Activated T-helper 1 cell treated with Interleukin-2 at 50 U/mL for 16 hours (primary cell): Measurements from ENCODE around the gene KLHL24.
"Not testable (repeated sequence)": the region's sequence is repeated elsewhere in the genome, so short reads cannot be mapped to it uniquely, and the experiment has no call there.

Experiments
- DNase-seq: peaks from one replicate; pipeline ENCODE4 v3.0.0-alpha.2; 2020; ENCODE audit warnings: low read depth

Gene KLHL24, protein sequence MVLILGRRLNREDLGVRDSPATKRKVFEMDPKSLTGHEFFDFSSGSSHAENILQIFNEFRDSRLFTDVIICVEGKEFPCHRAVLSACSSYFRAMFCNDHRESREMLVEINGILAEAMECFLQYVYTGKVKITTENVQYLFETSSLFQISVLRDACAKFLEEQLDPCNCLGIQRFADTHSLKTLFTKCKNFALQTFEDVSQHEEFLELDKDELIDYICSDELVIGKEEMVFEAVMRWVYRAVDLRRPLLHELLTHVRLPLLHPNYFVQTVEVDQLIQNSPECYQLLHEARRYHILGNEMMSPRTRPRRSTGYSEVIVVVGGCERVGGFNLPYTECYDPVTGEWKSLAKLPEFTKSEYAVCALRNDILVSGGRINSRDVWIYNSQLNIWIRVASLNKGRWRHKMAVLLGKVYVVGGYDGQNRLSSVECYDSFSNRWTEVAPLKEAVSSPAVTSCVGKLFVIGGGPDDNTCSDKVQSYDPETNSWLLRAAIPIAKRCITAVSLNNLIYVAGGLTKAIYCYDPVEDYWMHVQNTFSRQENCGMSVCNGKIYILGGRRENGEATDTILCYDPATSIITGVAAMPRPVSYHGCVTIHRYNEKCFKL

DNA sequence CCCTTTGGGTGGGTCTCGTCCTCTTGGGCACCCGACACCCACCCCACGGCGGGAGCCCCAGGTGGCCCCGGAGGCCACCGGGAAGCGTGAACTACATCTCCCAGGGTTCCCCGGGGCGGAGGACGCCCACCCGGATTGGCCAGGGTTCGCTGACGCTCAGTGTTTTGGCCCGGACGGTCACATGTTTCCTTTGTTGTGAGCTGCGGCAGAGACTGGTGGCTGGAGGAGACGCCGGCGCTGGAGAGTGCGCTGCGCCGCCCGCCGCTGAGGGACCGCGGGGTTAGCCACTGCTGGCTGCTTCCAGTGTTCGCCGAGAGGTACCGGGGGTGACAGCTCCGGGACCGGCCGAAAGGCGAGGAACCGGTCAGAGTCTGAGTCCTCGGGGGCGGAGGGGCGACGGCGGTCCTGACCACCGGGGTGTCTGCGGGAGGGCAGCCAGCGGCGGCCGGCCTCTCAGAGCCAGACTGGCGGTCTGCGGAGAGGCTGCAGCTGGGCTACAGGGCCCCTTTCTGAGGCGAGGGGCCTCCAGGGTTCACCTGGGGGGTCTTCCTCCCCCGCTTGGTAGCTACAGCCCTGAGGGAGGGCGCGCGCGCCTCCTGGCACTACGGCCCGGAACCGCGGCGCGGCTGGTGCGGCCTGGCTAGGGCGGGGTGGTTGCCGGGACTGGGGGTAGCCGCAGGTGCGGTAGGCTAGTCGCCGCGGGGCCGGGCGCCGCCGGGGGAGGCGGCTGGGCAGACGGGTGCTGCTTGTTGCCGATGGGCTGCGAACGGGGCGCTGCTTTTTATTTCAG is at the start of gene KLHL24:
KLHL24 (plus strand) TSS at position 193 of the 790 bp plus-strand sequence. CDS start 14,734 bp downstream, outside the sequence.
- DNase-seq: peak; percentile 84

DNA sequence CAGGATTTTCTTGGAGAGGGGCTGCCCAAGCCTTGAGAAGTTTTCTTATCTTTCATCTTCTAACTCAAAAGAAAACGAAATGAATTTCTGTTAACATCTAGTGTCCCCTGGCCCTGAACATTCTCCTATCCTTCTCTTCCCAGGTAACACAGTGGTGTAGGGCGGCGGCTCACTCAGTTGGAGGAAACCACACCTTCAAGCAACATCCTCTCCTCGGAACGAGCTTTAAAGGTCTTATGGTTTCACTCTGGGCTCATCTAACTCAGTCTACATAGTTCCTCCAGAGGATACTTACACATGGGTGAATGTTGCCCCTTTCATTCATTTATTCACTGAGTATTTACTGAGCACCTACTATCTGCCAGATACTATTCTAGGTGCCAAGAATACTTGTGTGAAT is 48.9 kb upstream of the KLHL24 start:
- peak; percentile 3 for DNase-seq

DNA sequence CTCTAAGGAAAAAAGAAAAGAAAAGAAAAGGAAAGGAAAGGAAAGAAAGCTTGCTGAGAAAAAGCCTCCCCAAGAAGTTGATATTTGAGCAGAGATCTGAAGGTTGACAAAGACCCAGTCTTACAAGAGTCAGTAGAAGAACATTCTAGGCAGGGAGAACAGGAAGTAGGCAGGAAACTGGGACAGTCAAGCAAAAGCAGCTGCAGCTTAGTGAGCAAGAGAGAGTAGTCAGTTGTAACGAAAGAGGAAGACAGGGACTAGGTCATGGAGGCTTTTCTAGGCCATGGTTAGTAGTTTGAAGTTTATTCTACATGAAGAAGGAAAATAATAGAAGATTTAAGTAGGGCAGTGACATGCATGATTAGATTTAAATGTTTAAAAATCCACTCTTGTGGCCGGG is 48.1 kb upstream of the KLHL24 start:
- DNase-seq: no peak

DNA sequence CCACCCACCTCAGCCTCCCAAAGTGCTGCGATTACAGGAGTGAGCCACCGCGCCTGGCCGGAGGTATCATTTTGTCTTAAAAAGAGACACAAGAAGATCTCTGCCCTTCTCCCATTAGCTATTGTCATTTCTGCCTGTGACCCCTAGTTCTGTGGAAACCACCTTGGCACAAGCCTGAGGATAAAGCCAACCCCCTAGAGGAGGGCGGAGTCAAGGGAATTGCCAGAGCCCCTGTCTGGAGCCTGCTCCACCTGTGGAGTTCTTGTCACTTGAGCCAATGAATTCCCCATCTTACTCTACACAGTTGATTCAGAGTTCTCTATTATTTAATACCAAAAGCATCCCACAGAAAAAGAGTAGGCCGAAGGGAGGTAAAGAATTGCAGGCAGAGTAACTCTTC is 45.0 kb upstream of the KLHL24 start:
- DNase-seq: no peak

DNA sequence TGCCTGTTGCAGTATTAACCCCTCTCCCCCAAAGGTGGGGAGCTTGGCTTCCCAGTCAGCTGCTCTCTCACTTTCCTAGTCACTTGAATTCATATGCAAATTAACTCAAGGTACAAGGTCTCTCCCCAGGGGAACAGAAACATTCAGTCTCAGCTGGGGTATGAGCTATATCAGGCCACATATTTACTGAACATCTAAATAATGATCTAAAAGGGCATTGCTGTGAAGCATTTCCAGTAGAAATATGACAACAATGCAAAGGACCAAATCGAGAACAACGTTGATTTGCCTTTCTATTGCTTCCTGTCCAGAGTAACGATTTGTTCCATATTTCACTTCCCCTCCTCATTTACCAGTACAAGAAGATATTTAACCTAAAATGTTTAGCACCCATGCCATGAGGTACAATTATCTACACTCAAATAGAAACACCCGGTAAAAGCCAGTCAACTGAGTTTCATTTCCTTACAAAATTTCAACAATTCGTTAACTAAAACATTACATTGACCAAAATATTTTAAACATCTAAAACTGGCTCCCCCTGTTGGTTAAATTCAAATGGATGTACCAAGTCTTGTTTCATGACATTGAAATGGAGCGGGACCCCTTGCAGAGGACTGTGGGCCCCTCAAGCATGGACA is 43.4 kb upstream of the KLHL24 start:
- DNase-seq: no peak

DNA sequence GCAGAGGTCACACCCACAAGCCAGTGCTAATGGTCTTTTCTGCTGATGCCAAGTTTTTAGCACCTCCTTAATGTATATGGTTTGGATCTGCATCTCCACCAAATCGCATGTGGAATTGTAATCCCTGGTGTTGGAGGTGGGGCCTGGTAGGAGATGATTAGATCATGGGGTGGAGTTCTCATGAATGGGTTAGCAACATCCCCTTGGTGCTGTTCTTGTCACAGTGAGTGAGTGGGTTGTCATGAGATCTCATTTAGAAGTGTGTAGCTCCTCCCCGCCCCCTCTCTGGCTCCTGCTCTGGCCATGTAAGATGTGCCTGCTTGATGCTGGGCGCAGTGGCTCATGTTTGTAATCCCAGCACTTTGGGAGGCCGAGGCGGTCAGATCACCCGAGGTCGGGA is 42.6 kb upstream of the KLHL24 start:
- no peak for DNase-seq

DNA sequence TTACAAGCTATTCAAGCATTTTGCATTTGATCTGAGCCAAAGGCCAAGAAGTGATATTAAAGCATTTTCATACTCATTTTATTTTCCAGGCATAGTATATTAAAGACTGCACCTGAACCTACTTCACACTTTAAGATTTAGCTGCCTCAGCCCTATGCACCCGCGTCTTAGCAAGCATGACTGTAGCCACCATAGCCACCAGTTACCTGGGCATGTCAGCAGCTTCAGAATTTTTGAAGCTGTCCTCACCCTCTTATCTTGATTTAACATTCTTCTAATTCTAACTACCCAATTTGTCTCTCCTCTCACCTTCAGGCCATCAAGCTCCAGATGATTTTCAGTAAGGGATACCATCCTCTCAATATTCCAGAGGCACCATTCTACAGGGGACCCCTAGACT is 40.8 kb upstream of the KLHL24 start:
- no peak for DNase-seq

DNA sequence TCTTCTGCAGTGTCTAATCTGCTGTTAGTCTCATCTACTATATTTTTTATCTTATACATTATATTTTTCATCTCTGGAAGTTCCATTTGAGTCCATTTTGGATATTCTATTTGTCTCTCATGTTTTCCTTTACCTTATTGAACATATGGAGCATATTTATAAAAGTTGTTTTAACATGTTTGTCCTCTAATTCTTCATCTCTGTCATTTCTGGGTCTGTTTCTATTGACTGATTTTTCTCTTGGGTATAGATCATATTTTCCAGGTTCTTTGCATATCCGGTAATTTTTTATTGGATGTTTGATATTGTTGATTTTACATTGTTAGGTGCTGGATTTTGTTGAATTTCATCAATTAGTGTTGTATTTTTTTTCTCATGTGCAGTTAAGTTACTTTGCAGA is 37.5 kb upstream of the KLHL24 start:
- DNase-seq: no peak

DNA sequence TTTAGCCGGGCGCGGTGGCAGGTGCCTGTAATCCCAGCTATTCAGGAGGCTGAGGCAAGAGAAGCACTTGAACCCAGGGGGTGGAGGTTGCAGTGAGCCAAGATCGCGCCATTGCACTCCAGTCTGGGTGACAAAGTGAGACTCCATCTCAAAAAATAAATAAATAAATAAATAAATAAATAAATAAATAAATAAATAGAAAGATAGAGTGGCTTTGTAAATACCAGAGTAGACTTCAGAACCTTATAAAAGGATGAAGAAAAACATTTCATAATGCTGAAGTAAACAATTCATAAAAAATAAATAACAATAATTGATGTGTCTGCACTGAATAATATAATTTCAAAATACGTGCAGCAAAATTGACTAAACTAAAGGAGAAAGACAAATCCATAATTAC is 24.1 kb upstream of the KLHL24 start:
- not testable (repeated sequence) for DNase-seq

DNA sequence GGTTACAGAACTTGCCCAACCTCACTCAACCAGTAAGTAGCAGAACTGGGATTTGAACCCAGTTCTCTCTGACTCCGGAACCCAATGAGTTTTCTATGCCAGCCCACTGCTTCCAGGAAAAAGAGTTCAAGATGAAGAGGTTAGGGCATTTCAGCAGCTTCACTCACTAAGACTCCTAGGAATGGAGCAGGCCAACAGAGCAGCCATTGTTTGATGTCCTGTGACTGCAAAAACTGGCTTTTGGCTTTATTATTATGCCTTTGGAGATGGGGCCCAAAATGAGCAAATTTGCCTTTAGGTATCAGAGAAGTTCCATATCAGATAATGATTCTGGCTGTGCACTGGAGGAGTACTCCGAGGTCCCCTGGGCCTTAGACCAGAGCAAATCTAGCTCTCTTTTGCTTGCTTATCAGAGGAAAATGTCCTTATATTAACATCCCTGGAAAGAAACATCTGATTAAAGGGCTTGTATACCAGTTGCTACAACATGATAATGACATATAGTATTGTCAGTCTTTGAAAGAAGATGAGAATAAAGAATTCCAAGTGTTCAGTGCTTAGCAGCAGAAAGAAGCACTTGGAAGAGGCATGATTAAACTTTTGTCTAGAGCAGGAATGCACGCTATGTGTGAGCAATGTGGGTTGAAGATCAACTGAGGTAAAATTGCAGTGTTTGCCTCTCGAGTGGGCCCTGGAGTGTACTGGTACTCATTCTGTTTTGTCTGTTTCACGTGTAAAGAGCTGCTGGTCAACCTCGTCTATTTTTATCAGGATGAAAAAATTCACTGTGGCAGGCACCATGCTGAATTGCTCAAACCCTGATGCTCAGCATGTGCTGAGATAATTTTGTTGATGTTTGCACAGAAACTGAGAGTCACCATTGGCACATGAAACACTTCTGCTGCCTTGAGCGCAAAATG is 21.8 kb upstream of the KLHL24 start:
- no peak for DNase-seq

DNA sequence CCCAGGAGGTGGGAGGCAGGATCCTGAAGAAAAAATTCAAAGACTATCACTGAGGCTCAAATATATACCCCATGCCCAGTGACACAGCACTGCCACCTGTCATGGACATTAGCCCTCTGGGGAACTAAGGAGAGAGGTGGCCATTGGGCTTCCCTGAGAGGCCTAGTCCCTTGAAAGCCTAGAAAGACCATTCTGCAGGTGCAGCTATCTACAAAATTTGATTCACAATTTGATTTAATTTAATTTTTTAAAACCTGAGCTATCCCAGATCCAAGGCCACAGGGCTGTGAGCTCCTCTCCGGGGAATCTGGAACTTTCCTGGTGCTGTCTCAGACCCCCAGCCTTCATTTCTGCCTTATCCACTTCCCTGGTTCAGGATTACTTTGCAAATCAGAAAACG is 16.9 kb upstream of the KLHL24 start:
- DNase-seq: no peak

DNA sequence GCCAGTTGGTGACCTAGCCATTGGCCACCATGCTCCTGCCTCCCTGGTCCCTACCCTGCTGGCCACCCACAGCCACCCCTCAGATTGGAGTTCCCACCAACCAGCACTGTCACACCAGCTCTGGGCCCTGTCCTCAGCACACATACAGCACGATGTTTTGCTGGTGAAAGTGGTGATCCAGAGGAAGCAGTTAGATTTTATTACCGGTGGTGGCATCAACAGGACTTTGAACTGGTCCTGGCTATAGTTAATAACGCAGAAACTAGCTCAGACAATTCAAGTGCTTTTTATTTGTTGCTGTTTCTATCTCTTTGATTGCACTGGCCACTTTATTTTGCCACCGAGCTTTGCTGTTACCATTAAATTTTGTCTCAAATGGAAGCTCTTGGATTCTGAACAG is 16.4 kb upstream of the KLHL24 start:
- DNase-seq: no peak

DNA sequence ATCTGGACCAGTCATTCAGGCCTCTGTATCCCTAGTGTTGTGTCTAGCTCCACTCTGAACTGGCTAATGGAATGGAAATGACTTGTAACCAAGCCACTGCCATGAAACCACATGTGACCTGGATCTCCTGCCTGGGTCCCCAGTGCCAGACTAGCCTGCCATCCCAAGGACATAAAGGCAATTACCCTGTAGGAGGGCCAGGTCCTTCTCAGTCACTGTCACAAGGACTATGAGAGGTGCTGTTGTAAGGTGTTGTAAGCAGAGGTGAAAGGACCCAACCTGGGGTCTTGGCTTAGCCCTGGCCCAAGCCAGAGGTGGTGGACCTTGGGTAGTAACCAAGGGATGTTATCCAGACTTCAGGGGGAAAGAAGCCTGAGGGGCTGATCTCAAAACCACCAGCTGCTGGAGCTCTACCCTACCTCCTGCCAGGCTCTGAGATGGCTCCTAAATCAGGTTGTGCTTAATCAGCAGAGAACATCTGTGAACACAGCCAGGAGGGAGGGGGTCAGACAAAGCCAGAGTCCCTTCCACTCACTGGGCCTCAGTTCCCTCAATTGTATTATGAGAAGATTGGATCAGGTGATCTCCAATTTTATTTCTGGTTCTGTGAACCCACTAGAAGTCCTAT is 15.7 kb upstream of the KLHL24 start:
- DNase-seq: no peak

DNA sequence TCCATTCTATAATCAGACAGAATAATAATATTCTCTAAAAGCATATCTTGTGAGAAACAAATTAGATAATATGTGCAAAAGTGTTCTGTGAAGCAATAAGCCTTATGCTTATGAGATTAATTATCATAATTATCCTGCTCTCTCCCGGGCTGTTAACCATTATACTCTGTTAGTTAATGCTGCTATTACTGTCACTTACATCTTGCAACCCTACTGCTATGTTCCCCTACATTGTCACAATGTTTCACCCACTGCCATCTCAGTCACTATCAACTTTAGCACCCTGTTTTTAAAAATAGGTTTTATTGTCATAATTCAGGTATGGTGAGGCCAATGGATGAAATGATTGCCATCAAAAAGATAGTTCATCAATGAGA is 15.2 kb upstream of the KLHL24 start:
- no peak for DNase-seq

DNA sequence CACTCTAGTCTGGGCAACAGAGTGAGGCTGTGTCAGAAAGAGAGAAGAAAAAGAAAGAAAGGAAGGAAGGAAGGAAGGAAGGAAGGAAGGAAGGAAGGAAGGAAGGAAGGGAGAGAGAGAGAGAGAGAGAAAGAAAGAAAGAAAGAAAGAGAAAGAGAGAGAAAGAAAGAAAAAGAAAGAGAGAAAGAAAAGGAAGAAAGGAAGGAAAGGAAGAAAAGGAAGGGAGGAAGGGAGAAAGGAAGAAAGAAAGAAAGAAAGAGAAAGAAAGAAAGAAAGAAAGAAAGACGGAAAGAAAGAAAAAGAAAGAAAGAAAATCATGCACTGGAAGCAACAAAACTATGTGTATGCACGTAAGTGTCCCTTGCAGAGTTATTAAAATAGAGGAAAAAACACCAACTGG is 12.9 kb upstream of the KLHL24 start:
- not testable (repeated sequence) for DNase-seq

DNA sequence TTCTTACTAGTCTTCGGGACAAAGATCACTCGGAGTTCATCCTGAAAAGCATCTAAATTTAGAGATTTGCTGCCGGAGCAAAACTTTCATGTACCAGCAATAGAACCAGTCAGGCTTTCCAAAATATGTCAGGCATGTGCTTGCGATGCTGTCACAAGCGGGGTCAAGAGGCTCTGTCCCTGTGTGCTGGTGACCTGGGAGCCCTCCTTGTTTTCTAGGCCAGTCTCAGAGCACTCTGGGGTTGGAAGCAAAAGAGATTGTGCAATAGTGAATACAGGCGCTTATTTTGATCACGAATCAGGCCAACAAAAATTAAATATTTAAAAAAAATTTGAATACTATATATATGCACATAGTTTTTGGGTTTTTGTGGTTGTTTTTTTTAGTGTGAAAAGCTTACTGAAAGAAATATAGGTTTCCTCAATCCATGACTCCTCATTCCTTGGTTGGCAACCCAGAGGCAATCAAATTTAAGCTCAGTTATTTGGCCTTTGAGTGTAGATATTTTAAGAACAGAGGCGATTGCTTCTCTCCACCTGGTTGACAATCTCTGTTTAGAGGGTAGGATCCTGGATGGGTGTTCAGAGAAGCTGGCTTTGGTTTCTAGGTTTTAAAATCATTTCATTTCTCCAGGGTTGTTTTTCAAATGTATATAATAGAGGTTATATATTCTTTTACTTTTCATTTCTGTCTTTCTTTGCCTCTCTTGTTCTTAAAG is 8.4 kb upstream of the KLHL24 start:
- DNase-seq: no peak

DNA sequence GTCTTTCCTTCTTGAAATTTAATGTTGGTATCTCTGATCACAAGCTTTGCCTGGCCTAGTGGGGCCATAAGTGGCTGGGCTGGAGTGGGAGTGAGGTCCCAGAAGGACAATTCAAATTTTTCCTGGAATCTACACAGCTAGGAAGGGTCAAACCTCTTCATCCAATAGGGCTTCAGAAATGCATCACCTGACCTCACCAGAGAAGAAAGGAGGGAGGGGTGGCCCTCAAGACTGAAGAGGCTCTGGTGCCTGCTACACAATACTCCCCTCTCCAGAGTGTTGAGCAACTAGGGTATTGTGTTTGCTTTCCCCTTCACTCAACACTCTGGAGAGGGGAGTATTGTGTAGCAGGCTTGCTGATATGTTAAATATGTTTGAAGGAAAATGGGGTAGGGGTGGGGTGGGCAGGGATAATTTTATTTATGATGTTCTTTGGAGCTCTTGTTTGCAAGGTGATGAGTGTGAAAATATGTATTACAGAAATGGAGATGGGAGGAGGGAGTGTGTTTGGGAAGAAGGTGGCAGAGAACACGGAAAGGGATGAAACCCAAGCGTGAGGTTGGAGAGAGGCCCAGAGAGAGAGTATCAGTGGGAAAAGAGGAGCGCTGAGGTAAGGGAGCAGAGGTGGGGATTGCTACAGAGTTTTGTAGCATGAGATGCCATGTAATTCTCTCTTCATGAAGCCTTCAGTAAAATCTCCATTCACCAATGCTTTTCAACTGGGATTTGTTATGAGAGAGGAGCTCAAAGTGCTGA is 5.7 kb upstream of the KLHL24 start:
- no peak for DNase-seq

DNA sequence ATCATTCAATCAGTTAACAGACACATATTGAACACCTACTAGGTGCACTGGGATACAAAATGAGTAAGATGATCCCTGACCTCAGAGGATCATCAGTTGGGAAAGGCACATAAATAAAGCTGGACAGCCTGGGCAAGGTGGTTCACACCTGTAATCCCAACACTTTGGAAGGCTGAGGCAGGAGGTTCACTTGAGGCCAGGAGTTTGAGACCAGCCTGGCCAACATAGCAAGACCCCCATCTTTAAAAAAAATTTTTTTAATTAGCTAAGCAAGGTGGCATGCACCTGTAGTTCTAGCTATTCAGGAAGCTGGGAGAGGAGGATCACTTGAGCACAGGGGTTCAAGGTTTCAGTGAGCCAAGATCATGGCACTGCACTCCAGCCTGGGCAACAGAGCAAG is 3.7 kb upstream of the KLHL24 start:
- DNase-seq: no peak

DNA sequence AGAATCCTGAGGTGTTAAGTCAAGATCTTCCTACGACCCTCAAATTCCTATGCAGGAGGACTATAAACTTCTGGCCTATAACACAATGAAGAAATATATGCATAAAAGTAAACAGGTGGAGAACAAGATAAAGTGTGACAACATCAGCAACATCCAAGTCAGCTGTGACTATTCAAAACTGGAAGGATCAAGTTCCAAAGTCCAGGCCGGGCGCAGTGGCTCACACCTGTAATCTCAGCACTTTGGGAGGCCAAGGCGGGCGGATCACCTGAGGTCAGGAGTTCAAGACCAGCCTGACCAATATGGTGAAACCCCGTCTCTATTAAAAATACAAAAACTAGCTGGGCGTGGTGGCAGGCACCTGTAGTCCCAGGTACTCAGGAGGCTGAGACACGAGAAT is 2.7 kb upstream of the KLHL24 start:
- DNase-seq: not testable (repeated sequence)

DNA sequence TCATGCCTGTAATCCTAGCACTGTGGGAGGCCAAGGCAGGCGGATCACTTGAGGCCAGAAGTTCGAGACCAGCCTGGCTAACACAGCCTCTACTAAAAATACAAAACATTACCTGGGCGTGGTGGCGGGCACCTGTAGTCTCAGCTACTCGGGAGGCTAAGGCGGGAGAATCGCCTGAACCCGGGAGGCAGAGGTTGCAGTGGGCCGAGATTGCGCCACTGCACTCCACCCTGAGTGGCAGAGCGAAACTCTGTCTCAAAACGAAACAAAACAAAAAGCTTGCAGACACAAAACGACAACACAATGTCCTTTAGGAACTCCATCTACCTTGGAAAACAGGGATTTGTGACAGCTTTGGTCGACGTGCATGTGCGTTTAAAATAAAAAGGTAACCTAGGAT is 716 bp upstream of the KLHL24 start:
- no peak for DNase-seq
